DMS79 treated with DMSO at 0.1 percent for 48 hours (cell line): Measurements from ENCODE around the gene CAMP.
A peak's percentile ranks its signal among the peaks of the same experiment; 100 is the strongest.

Experiments
- DNase-seq: peaks from one replicate; lab custom pipeline; 2025; lab: John Stamatoyannopoulos, UW

The CAMP gene

DNA sequence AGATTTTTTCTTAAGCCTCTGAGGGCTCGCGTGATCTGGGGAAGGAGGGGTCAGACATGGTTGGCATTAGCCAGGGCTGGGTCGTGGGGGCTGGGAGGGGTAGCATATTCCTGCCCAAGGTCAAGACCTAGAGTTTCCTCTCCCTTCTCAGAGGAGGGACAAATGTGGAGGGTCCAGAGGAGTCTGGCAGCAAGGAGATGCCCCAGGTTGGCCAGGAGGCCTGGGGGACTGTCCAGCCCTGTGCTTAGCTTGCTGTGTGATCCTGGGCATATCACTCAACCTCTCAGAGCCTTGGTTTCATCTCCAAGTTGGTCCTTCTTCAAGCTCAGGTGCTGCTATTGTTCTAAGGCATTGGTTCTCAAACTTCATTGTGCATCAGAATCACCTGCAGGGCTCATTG lies 9.1 kb upstream of the CAMP start:
- no peak for DNase-seq

GRCh38 chr3:48215019-48215418 lies 8.3 kb upstream of the CAMP start:
- DNase-seq, result peak; percentile 2

GRCh38 chr3:48215466-48215865 lies 7.8 kb upstream of the CAMP start:
- DNase-seq, result peak; percentile 18

DNA sequence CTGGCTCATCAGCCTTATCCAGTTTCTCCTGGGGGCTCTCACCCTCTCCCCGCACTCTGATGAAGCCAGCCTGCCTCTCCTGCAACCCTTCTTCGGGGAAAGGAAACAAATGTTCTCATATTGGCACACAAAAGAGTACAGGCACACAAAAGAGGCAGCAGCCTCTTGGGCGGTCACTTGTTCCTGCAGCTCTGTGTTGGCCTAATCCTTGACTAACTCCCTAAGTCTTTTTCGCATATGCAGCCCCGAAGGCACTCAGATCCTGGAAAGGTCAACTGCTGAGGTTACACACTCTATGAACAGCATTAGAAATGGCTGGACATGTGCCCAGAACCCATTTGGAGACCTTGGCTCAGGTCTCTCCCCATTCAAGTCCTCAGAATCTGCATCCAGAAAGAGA lies 7.4 kb upstream of the CAMP start:
- peak; percentile 40 for DNase-seq

DNA sequence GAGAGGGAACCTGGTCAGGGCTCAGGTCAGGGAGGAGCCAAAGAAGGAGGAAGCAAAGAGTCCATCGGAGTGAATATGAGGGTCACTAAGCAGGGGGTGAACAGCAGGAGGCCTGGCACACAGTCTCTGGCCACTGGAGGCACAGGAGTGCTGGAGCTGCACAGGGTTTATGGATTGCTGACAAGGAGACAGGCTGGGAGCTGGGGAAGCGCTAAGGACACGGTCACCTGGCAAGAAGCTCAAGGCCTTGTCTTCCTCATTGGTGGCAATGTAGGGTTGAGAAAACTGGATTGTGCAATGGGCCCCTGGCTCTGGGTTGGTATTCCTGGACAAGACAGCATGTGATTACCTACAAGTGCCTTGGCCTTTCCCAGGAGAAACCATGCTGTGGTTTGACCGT lies 5.8 kb upstream of the CAMP start:
- no peak for DNase-seq

- DNase-seq, result no peak
Measured at GRCh38 chr3:48218537-48218936, 4.8 kb upstream of the CAMP start.

DNA sequence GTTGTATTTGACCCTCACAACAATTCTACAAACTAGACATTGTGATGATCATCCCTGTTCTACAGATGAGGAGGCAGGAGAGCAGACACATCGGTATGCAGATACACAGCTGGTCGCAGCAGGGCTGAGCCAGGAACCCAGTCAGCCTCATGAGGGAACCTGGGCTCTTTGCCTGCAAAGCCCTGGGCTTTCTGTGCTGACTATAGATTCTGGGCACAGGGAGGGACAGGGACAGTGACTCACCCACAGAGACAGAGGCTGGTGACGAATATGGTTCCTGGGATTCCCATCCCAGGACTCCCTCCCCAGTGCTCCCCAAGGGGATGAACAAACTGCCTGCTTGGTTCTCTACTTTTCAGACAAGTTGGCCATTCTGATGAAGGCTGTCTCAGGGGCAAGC lies 3.8 kb upstream of the CAMP start:
- DNase-seq, result no peak

- DNase-seq, result no peak
Measured at GRCh38 chr3:48220746-48221145, 2.5 kb upstream of the CAMP start.

DNA sequence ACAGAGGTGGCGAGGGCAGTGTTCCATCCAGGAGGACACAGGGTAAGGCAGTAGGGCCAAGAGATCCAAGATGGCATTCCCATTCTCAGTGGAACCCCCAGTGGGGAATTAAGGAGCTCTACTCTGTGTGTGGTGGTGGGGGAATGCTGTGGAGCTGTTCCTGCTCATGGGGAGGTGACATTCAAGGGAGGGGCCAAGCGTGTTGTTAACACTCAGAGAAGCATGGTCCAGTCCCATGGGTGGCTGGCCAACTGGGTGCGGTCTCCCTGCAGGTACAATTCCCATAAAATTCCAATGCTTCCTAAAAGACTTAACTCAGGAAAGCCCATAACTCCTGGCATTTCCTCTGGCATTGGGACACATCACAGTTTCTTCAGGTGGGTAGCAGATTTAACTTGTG lies 2.3 kb downstream of the CAMP start:
- no peak for DNase-seq

DNA sequence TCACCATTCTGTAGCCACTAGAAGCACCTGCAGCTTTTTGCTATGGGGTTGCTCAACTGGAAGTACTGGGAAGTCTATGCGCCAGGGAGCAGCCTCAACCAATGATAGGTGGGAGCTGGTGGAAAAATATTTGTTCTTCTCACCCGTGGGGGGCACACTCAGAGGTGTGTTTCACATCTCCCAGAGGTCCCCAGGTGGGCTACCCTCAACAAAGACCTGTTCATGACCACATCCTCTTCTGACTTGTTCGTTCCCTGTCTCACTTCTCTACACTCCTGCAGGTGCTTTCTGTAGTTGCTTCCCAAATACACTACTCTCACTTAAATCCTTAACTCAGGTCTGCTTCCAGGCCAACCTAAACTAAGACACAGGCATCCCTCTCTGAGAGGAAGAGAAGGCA lies 3.6 kb downstream of the CAMP start:
- DNase-seq, result no peak

GRCh38 chr3:48232232-48232631 lies 8.9 kb downstream of the CAMP start:
- DNase-seq, result no peak

- peak; percentile 43 for DNase-seq
Measured at GRCh38 chr3:48232734-48233133, 9.4 kb downstream of the CAMP start.

DNA sequence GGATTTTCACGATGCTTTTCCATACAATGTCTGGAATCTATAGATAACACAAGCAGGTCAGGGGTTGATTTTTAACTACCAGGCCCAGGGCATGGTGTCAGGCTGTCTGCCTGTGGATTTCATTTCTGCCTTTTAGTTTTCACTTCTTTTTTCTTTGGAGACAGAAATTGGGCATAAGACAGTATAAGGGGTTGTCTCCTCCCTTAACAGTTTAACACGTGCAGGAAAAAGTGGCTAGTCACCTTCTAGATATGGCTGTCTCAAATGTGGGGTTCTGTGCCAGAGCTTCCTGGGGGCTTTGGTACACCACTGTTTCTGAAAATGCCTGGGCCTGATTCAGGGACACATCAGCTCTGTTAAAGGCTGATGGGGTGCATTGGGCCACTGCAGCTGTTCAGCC lies 10.2 kb downstream of the CAMP start:
- DNase-seq, result no peak

DNA sequence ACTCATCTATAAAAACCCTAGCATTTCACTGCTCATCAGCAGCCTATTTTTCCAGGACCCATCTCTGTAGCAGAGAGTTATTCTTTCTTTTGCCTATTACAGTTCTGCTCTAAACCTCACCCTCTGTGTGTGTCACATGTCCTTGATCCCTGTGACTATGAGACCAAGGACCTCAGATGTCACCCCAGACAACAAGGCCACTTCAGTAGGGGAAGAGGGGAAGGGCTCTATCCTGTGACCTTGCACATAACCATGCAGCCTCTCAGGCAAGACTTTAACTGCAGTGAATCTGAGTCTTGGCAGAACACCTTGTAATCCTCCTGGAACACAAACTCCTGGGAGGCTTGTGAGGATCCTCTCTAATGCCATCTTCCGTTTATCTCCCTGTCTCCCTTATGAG lies 13.2 kb downstream of the CAMP start:
- DNase-seq, result no peak

- no peak for DNase-seq
Measured at GRCh38 chr3:48238531-48239085, 15.3 kb downstream of the CAMP start.

DNA sequence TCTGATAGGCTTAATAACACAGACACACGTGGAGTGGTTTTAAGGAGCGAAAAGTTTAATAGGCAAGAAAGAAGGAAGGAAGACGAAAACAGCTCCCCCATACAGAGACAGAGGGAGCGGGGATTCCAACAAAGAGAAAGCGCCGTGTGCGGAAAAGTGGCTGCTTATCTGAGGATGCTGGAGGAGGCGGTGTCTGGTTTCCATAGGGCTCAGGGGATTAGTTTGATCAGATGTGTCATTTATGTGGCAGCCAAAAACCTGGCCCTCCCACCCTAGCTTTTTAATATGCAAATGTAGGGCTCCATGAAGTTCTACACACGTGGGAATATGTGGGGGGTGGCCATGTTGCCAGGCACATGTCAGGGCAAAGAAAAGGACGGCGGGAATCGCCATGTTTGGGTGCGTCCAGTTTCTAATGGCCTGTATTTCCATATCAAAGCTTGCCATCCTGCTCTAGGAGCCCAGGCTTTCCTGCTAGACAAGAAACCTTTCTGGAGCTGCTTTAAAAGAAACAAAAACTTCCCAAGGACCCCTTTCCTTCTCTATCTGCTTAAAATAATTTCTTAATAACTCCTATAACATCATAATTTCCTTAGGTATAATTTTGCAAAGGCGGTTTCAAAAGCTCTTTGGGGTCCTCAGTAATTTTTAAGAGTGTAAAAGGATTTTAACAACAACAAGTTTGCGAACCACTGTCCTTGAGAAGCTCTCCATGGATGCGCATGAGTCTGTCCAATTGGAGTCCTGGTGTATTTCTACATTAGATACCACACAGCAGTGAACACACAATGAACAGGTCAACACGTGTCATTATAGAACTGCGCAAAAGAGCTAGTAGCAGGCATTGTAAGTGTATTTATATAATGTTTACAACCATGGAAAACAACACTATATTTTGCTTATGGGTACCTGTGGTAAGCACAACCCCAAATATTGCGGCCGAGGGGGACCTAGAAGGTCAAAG lies 17.0 kb downstream of the CAMP start:
- no peak for DNase-seq

GRCh38 chr3:48241796-48242455 lies 18.6 kb downstream of the CAMP start:
- no peak for DNase-seq

- DNase-seq, result peak; percentile 2
Measured at GRCh38 chr3:48243886-48244285, 20.6 kb downstream of the CAMP start.

DNA sequence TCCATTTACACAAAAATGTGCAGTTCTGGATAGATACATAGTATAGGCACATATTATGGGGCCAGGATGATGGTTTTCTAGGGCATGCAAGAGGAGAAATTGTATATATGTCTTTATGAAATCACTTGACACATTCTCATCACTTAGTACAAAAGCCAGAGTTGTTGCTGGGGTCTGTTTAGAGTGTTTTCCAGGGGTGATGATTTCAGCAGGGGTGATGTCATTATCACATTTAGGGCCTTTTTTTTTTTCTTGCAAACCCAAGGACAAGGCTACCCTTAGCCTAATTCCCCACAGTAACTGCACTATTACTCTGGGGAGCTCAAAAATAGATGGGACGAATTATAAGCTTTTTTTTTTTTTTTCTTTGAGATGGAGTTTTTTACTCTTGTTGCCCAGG lies 21.2 kb downstream of the CAMP start:
- DNase-seq, result no peak

DNA sequence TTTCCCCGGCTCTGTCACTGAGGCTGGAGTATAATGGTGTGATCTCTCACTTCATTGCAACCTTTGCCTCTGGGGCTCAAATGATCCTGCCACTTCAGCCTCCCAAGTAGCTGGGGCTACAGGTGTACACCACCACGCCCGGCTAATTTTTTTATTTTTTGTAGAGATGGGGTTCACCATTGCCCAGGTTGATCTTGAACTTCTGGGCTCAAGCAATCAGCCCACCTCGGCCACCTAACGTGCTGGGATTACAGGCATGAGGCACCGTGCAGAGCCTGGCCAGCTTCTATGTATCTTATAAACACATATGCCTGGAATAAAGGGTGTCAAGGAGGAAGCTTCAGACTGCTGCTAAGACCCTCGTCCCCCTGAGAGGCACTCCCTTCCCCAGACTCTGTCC lies 21.8 kb downstream of the CAMP start:
- no peak for DNase-seq

GRCh38 chr3:48247401-48247811 lies 24.1 kb downstream of the CAMP start:
- no peak for DNase-seq

DNA sequence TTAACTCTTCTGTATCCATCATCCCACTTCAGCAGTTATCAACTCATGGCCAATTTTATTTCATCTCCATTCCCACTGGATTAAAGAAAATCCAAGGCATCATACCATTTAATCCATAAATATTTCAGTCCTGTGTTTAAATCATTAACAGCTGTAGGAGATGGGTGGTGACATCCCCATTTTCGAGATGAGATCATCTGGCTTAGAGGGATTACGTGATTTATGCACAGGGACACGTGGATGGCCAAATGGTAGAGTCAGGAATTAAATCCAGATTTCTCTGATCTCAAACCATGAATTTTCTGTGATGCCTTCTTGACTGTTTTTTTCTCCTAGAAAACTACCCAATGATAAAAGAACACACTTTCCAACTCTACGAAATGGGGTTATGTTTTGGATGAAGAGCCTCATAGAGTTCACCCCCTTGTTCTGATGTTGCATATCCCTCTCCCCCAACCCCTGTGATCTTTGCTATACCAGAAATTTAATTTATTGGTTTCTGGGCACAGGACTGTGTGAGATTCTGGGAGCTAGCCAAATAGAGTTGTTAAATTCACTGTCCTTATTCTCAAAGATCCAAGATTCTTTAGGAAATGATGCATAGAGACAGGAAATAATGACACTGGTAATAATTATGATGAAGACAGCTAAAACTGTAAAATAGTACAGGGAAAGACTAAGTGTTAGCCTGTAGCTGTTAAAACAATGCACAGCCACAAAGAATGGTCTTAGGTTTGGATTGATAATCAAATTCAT lies 25.0 kb downstream of the CAMP start:
- no peak for DNase-seq
